Smooth muscle cell of the umbilical artery (primary cell): ENCODE results near the gene LCE2D. TPM values are rescaled to one million over a fixed set of nuclear protein-coding genes. Genes with fewer than 3 reads are reported as not detected.

ENCODE experiments used
- total RNA-seq: library from RNA; depleted of rRNA; stranded (reverse); fragments of >200 nt; gene quantifications from 2 replicates; pipeline ENCODE4 v1.2.3, GENCODE V29; 2014

Gene LCE2D, protein sequence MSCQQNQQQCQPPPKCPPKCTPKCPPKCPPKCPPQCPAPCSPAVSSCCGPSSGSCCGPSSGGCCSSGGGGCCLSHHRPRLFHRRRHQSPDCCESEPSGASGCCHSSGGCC
- total RNA-seq = not detected in 2 replicates

DNA sequence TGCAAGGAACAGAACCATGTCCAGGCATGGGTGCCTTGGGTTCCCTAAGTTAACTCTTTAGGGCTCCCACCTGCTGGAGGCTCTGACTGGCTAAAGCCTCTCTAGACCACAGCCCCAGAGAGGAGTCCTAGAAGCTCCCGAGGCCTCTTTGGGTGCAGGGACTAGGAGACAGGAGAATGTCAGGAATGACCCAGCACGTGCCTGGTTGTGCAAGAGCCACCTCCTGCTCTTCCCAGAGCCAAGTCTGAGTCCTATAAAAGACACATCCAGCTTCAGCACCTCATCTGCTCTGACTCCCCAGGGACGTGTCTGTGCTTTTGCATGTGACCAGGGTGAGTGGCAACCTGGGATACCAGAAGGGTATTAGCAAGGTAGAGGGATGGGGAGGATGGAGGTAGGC lies at the start of gene LCE2D:
LCE2D (plus strand) TSS at position 283 of the 400 bp plus-strand sequence. CDS start 726 bp downstream, outside the sequence.

DNA sequence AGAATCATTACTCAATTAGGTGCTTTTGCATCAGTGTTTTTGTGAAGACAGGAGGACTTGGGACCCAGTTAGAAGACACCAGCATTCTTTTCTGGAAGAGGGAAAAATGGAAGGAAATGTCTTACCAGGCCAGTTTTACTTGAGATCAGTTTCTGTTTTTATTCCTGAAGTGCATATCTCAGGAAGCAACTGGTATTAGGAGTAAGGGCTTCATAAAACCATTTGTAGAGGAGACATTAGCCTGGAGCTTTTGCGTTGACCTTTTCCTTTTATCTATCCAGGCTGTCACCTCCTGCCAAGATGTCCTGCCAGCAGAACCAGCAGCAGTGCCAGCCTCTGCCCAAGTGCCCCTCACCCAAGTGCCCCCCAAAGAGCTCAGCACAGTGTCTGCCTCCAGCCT lies 49.7 kb upstream of the LCE2D start, which contains the start of gene LCE3B:
LCE3B (plus strand) TSS at position 301 of the 400 bp plus-strand sequence; CDS start at position 301, 0 bp downstream.

DNA sequence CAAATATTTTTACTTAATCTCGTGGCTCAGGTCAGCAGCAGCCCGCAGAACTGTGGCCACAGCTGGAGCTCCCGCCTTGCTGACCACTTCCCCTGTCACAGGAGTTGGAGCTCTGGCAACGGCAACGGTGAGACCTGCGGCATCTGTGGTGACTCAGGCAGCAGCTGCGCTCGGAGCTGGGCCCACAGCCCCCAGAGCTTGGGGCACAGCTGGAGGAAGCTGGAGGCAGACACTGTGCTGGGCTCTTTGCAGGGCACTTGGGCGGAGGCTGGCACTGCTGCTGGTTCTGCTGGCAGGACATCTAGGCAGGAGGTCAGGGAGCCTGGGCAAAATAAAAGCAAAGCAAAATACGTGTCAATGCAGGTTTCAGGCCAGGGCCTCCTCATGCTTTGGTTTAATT lies 40.4 kb upstream of the LCE2D start, which contains the start of gene LCE3A:
LCE3A (minus strand) TSS at position 301 of the 400 bp plus-strand sequence; CDS start at position 301, 0 bp downstream.

DNA sequence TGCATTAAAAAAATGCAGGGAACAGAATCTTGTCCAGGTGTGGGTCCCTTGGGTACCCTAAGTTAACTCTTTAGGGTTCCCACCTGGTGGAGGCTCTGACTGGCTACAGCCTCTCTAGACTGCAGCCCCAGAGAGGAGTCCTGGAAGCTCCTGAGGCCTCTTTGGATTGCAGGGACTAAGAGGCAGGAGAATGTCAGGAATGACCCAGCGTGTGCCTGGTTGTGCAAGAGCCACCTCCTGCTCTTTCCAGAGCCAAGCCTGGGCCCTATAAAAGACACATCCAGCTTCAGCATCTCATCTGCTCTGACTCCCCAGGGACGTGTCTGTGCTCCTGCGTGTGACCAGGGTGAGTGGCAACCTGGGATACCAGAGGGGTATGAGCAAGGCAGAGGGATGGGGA lies 11.8 kb downstream of the LCE2D start, which contains the start of gene LCE2C:
LCE2C (plus strand) TSS at position 297 of the 400 bp plus-strand sequence. CDS start 737 bp downstream, outside the sequence.

DNA sequence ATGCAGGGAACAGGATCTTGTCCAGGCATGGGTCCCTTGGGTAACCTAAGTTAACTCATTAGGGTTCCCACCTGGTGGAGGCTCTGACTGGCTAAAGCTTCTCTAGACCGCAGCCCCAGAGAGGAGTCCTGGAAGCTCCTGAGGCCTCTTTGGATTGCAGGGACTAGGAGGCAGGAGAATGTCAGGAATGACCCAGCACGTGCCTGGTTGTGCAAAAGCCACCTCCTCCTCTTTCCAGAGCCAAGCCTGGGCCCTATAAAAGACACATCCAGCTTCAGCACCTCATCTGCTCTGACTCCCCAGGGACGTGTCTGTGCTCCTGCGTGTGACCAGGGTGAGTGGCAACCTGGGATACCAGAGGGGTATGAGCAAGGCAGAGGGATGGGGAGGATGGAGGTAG lies 22.6 kb downstream of the LCE2D start, which contains the start of gene LCE2B:
LCE2B (plus strand) TSS at position 301 of the 400 bp plus-strand sequence. CDS start 721 bp downstream, outside the sequence.

DNA sequence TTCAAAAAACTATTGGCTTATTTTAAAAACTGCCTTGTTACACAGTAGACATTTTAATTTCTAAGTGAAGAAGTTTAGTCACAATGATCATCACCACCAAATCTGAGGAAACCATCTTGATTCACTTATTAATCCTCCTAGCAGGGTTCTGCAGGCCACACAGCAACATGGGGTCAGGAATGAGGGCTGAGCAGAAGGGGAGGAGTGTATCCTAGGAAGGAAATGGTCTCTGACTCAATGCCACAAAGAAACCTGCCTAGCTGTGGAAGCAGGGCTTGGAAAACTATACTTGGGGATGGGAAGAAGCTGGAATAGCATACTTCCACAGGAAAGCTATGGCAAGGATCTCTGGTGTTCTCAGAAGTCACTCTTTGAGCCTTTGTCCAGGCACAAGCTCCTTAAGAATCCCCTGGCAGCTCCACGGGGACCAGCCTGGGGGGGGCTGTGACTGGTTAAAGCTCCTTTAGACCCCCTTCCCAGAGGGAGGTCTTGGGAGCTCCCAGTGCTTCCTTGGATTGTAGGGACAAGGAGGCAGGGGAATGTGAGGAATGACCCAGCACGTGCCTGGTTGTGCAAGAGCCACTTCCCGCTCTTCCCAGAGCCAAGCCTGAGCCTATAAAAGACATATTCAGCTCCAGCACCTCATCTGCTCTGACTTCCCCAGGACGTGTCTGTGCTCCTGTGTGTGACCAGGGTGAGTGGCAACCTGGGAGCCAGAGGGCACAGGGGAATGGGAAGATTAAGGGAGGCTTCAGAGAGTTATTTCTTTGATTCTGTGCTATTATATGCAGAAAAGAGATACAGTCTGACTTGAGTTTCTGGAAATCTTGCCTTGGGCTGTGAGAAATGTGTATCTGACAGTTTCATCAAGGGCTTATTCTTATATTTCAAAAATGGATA lies 34.8 kb downstream of the LCE2D start, which contains the start of gene LCE2A:
LCE2A (plus strand) TSS at position 645 of the 900 bp plus-strand sequence. CDS start 557 bp downstream, outside the sequence.

DNA sequence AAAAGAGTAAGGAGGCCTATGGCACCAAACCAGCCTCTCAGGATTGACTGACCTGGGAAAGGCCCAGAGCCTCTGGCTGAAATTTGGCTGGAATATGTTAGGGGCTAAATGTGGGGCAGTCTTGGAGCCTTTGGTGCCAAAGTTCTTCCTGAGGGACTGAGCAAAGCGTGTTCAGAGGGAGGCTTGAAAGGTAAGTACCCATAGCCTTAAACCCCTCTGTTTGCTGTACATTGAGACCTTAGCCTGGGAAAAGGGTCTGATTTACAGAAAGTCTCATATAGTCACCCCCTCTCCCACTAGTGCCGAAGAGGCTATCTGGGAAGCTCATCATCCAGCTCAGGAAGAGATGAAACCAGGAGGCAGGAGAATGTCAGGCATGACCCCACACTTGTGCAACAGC lies 44.7 kb downstream of the LCE2D start, which contains the start of gene LCE4A:
LCE4A (plus strand) TSS at position 301 of the 400 bp plus-strand sequence. CDS start 916 bp downstream, outside the sequence.

Other genes with a start within 250 kb of the LCE2D start
- not detected in 2 replicates for gene CRNN, start 249.1 kb upstream of the LCE2D start, total RNA-seq
- not detected in 2 replicates for gene LCE5A, start 152.6 kb upstream of the LCE2D start, total RNA-seq
- not detected in 2 replicates for gene CRCT1, start 148.9 kb upstream of the LCE2D start, total RNA-seq
- gene LCE3E, start 96.6 kb upstream of the LCE2D start, total RNA-seq = not detected in 2 replicates
- gene LCE3D, start 82.9 kb upstream of the LCE2D start, total RNA-seq = not detected in 2 replicates
- not detected in 2 replicates for gene LCE3C, start 63.1 kb upstream of the LCE2D start, total RNA-seq
- not detected in 2 replicates for gene LCE3B, start 49.6 kb upstream of the LCE2D start, total RNA-seq
- not detected in 2 replicates for gene LCE3A, start 40.3 kb upstream of the LCE2D start, total RNA-seq
- not detected in 2 replicates for gene LCE2C, start 11.9 kb downstream of the LCE2D start, total RNA-seq
- not detected in 2 replicates for gene LCE2B, start 22.7 kb downstream of the LCE2D start, total RNA-seq
- gene LCE2A, start 35.0 kb downstream of the LCE2D start, total RNA-seq = not detected in 2 replicates
- not detected in 2 replicates for gene LCE4A, start 44.8 kb downstream of the LCE2D start, total RNA-seq
- gene KPRP, start 94.6 kb downstream of the LCE2D start, total RNA-seq = not detected in 2 replicates
- not detected in 2 replicates for gene LCE1F, start 111.8 kb downstream of the LCE2D start, total RNA-seq
- gene LCE1E, start 122.9 kb downstream of the LCE2D start, total RNA-seq = 0.42 TPM in 1 of 2 replicates, not detected in the other
- not detected in 2 replicates for gene LCE1D, start 133.3 kb downstream of the LCE2D start, total RNA-seq
- not detected in 2 replicates for gene LCE1C, start 143.3 kb downstream of the LCE2D start, total RNA-seq
- not detected in 2 replicates for gene LCE1B, start 148.6 kb downstream of the LCE2D start, total RNA-seq
- gene LCE1A, start 164.1 kb downstream of the LCE2D start, total RNA-seq = not detected in 2 replicates
- gene LCE6A, start 179.5 kb downstream of the LCE2D start, total RNA-seq = not detected in 2 replicates
- gene LCE7A, start 196.6 kb downstream of the LCE2D start, total RNA-seq = not detected in 2 replicates
- not detected in 2 replicates for gene SMCP, start 214.9 kb downstream of the LCE2D start, total RNA-seq
- 1.1 TPM in 1 of 2 replicates, not detected in the other for gene IVL, start 245.2 kb downstream of the LCE2D start, total RNA-seq